ENCODE measurements around the gene DDX54. TPM values are rescaled to one million over a fixed set of nuclear protein-coding genes. Genes with fewer than 3 reads are reported as not detected.

Gene DDX54
- total RNA-seq, 4 donors from 2014 or later: 29.1 to 59.6 (median 52.7) TPM

GRCh38 chr12:113184098-113184899 lies 979 bp downstream of the DDX54 start:
- intact Hi-C loops (cut with DNase I): no loop called here
- TF ChIP-seq EP300 (IDR thresholded peaks at IDR 0.05) (no peak), CTCF (IDR thresholded peaks at IDR 0.05) (no peak), POLR2A (IDR thresholded peaks at IDR 0.05; ENCODE audit: low read depth) (no peak), POLR2AphosphoS5 (IDR thresholded peaks at IDR 0.05) (no peak)
- Histone ChIP-seq H3K4me1 (peaks cover 23 to 41% (median 36%) of the 10 kb centered on the region in 4 donors), H3K27me3 (no peaks in the 10 kb centered on the region), H3K36me3 (peaks cover 17 to 37% (median 26%) of the 10 kb centered on the region in 4 donors), H3K27ac (replicated peaks in 1 of 4) (peak overlapping the region; percentile 91 to 98 (median 95)), H3K4me3 (peak overlapping the region; percentile 67 to 98 (median 92)), H3K9me3 (no peaks in the 10 kb centered on the region)
- WGBS: 31% methylated on average over 25 of the region's 26 CpGs
- DNase-seq (ENCODE audit: extremely low spot score): peak; percentile 92

GRCh38 chr12:113183030-113183589 lies 2.2 kb downstream of the DDX54 start:
- intact Hi-C loops (cut with DNase I): no loop called here
- Histone ChIP-seq H3K9me3 (no peaks in the 10 kb centered on the region), H3K36me3 (peaks cover 28 to 44% (median 33%) of the 10 kb centered on the region in 4 donors), H3K4me3 (no peak overlapping the region), H3K4me1 (peaks cover 23 to 41% (median 36%) of the 10 kb centered on the region in 4 donors), H3K27me3 (no peaks in the 10 kb centered on the region), H3K27ac (replicated peaks in 1 of 4) (no peak overlapping the region)
- no peak for TF ChIP-seq CTCF (IDR thresholded peaks at IDR 0.05)
- no peak for TF ChIP-seq POLR2AphosphoS5 (IDR thresholded peaks at IDR 0.05)
- no peak for TF ChIP-seq EP300 (IDR thresholded peaks at IDR 0.05)
- no peak for TF ChIP-seq POLR2A (IDR thresholded peaks at IDR 0.05; ENCODE audit: low read depth)
- WGBS: 95% methylated on average over 11 of the region's 11 CpGs
- DNase-seq (ENCODE audit: extremely low spot score): no peak

GRCh38 chr12:113181975-113182374 lies 3.3 kb downstream of the DDX54 start:
- H3K27ac ChIP-seq (replicated peaks in 1 of 4): no peak overlapping the region
- peaks cover 40 to 50% (median 42%) of the 10 kb centered on the region in 4 donors for H3K36me3 ChIP-seq
- WGBS: 91% methylated on average over 3 of the region's 3 CpGs
- intact Hi-C loops (cut with DNase I): no loop called here
- H3K4me1 ChIP-seq: peaks cover 18 to 36% (median 32%) of the 10 kb centered on the region in 4 donors
- no peak overlapping the region for H3K4me3 ChIP-seq
- DNase-seq (ENCODE audit: extremely low spot score): no peak
- no peak for TF ChIP-seq CTCF (IDR thresholded peaks at IDR 0.05)
- TF ChIP-seq POLR2AphosphoS5 (IDR thresholded peaks at IDR 0.05): no peak
- no peak for TF ChIP-seq POLR2A (IDR thresholded peaks at IDR 0.05; ENCODE audit: low read depth)
- TF ChIP-seq EP300 (IDR thresholded peaks at IDR 0.05): no peak
- H3K27me3 ChIP-seq: no peaks in the 10 kb centered on the region
- peaks cover 0 to 7% (median 2%) of the 10 kb centered on the region in 4 donors for H3K9me3 ChIP-seq

GRCh38 chr12:113180333-113180732 lies 4.9 kb downstream of the DDX54 start:
- TF ChIP-seq POLR2A (IDR thresholded peaks at IDR 0.05; ENCODE audit: low read depth) (no peak), POLR2AphosphoS5 (IDR thresholded peaks at IDR 0.05) (no peak), EP300 (IDR thresholded peaks at IDR 0.05) (no peak), CTCF (IDR thresholded peaks at IDR 0.05) (no peak)
- DNase-seq (ENCODE audit: extremely low spot score): no peak
- 75% methylated on average over 4 of the region's 4 CpGs for WGBS
- Histone ChIP-seq H3K36me3 (peaks cover 53 to 60% (median 58%) of the 10 kb centered on the region in 4 donors), H3K27me3 (no peaks in the 10 kb centered on the region), H3K4me1 (peaks cover 7 to 24% (median 21%) of the 10 kb centered on the region in 4 donors), H3K27ac (replicated peaks in 1 of 4) (no peak overlapping the region), H3K4me3 (no peak overlapping the region), H3K9me3 (peaks cover 0 to 7% (median 3%) of the 10 kb centered on the region in 4 donors)
- intact Hi-C loops (cut with DNase I): no loop called here
